Rectal smooth muscle tissue (tissue), 1 donor: ENCODE data around the gene TMEM245.
"Not testable (repeated sequence)": the region's sequence is repeated elsewhere in the genome, so short reads cannot be mapped to it uniquely, and the experiment has no call there.

ENCODE experiments used
- H3K27ac ChIP-seq: one replicate; pipeline ENCODE4 v1.7.0; 2013; ENCODE audit warnings: low read depth, low read length, inconsistent platforms
- H3K27me3 ChIP-seq: one replicate; pipeline ENCODE4 v1.7.0; 2013; ENCODE audit warnings: low read length; ENCODE audit not compliant: control insufficient read depth, insufficient read depth
- H3K36me3 ChIP-seq: one replicate; pipeline ENCODE4 v1.7.0; 2013; ENCODE audit warnings: low read length; ENCODE audit not compliant: control insufficient read depth, insufficient read depth
- H3K4me1 ChIP-seq: one replicate; pipeline ENCODE4 v1.7.0; 2013; ENCODE audit warnings: low read length; ENCODE audit not compliant: control insufficient read depth, insufficient read depth
- H3K4me3 ChIP-seq: one replicate; pipeline ENCODE4 v1.7.0; 2013; ENCODE audit warnings: low read length
- H3K9ac ChIP-seq: one replicate; pipeline ENCODE4 v1.7.0; 2013; ENCODE audit warnings: low read length

TMEM245 gene

GRCh38 chr9:109126671-109127070 lies 6.9 kb upstream of the TMEM245 start:
- H3K27me3 ChIP-seq, H3K4me3 ChIP-seq, H3K27ac ChIP-seq, H3K4me1 ChIP-seq, H3K9ac ChIP-seq, H3K36me3 ChIP-seq: not testable (repeated sequence)

GRCh38 chr9:109124121-109124520 lies 4.4 kb upstream of the TMEM245 start:
- no peak overlapping the region for H3K4me3 ChIP-seq
- no peaks in the 10 kb centered on the region for H3K27me3 ChIP-seq
- H3K9ac ChIP-seq, result no peak overlapping the region
- H3K27ac ChIP-seq, result no peak overlapping the region
- peaks cover 3% of the 10 kb centered on the region for H3K4me1 ChIP-seq
- H3K36me3 ChIP-seq, result no peaks in the 10 kb centered on the region

GRCh38 chr9:109122726-109123621 lies 3.2 kb upstream of the TMEM245 start:
- no peak overlapping the region for H3K4me3 ChIP-seq
- H3K9ac ChIP-seq, result no peak overlapping the region
- H3K27ac ChIP-seq, result no peak overlapping the region
- no peaks in the 10 kb centered on the region for H3K27me3 ChIP-seq
- H3K36me3 ChIP-seq, result no peaks in the 10 kb centered on the region
- peaks cover 11% of the 10 kb centered on the region for H3K4me1 ChIP-seq

GRCh38 chr9:109121232-109121796 lies 1.6 kb upstream of the TMEM245 start:
- Histone ChIP-seq H3K27me3 (no peaks in the 10 kb centered on the region), H3K27ac (no peak overlapping the region), H3K36me3 (no peaks in the 10 kb centered on the region), H3K4me1 (peaks cover 16% of the 10 kb centered on the region), H3K9ac (no peak overlapping the region), H3K4me3 (no peak overlapping the region)

GRCh38 chr9:109120204-109120789 lies 550 bp upstream of the TMEM245 start:
- Histone ChIP-seq H3K27me3 (no peaks in the 10 kb centered on the region), H3K4me1 (peaks cover 23% of the 10 kb centered on the region), H3K36me3 (no peaks in the 10 kb centered on the region), H3K4me3 (peak overlapping the region; percentile 41), H3K9ac (no peak overlapping the region), H3K27ac (no peak overlapping the region)

GRCh38 chr9:109118808-109119438 lies 824 bp downstream of the TMEM245 start:
- peak overlapping the region; percentile 78 for H3K9ac ChIP-seq
- H3K27ac ChIP-seq, result peak overlapping the region; percentile 89
- H3K36me3 ChIP-seq, result no peaks in the 10 kb centered on the region
- no peaks in the 10 kb centered on the region for H3K27me3 ChIP-seq
- peak overlapping the region; percentile 92 for H3K4me3 ChIP-seq
- H3K4me1 ChIP-seq, result peaks cover 28% of the 10 kb centered on the region

- no peaks in the 10 kb centered on the region for H3K36me3 ChIP-seq
Measured at GRCh38 chr9:109117856-109118807, 1.6 kb downstream of the TMEM245 start.

GRCh38 chr9:109115931-109116526 lies 3.7 kb downstream of the TMEM245 start:
- Histone ChIP-seq H3K27me3 (no peaks in the 10 kb centered on the region), H3K4me1 (peaks cover 35% of the 10 kb centered on the region), H3K4me3 (no peak overlapping the region), H3K27ac (peak overlapping the region; percentile 33), H3K36me3 (no peaks in the 10 kb centered on the region), H3K9ac (no peak overlapping the region)

More at GRCh38 chr9:109117856-109118807, 1.6 kb downstream of the TMEM245 start:
- peaks cover 34% of the 10 kb centered on the region for H3K4me1 ChIP-seq
- peak overlapping the region; percentile 35 for H3K9ac ChIP-seq
- H3K27ac ChIP-seq, result peak overlapping the region; percentile 57
- no peaks in the 10 kb centered on the region for H3K27me3 ChIP-seq
- H3K4me3 ChIP-seq, result peak overlapping the region; percentile 92

GRCh38 chr9:109114670-109115069 lies 5.1 kb downstream of the TMEM245 start:
- Histone ChIP-seq H3K27me3 (no peaks in the 10 kb centered on the region), H3K27ac (peak overlapping the region; percentile 77), H3K4me1 (peaks cover 39% of the 10 kb centered on the region), H3K9ac (no peak overlapping the region), H3K4me3 (no peak overlapping the region), H3K36me3 (no peaks in the 10 kb centered on the region)

- no peak overlapping the region for H3K4me3 ChIP-seq
- peak overlapping the region; percentile 77 for H3K27ac ChIP-seq
- H3K9ac ChIP-seq, result no peak overlapping the region
- H3K36me3 ChIP-seq, result no peaks in the 10 kb centered on the region
- no peaks in the 10 kb centered on the region for H3K27me3 ChIP-seq
- peaks cover 44% of the 10 kb centered on the region for H3K4me1 ChIP-seq
Measured at GRCh38 chr9:109113892-109114609, 5.7 kb downstream of the TMEM245 start.

- Histone ChIP-seq H3K9ac (no peak overlapping the region), H3K27me3 (no peaks in the 10 kb centered on the region), H3K27ac (peak overlapping the region; percentile 77), H3K4me3 (no peak overlapping the region), H3K4me1 (peaks cover 46% of the 10 kb centered on the region), H3K36me3 (no peaks in the 10 kb centered on the region)
Measured at GRCh38 chr9:109113254-109113653, 6.5 kb downstream of the TMEM245 start.
